ENCODE measurements around the gene TNRC18. TPM values are rescaled to one million over a fixed set of nuclear protein-coding genes. Genes with fewer than 3 reads are reported as not detected.

TNRC18 gene
- polyA plus RNA-seq, 1 of the 3 experiments (the other 2 are of a cell fraction) = 34.4 TPM

- ChIA-PET CTCF (interaction anchor here (1.5 to 1.7 kb wide), 2 partner anchors 9 to 76 kb away, joined by 7 to 8 read pairs; no protein-coding TSS in a partner anchor), POLR2A (no interaction called here)
- WGBS (ENCODE audit: low lambda C conversion rate) = 81% methylated on average over 11 of the region's 11 CpGs
- H3K27me3 ChIP-seq (ENCODE audit: insufficient read depth) = no peaks in the 10 kb centered on the region
- H3K27ac ChIP-seq (ENCODE audit: low read depth in 2 of 2, low read length in 1 of 2) = no peak overlapping the region
- no peak overlapping the region for H3K9ac ChIP-seq
- TF ChIP-seq MAX (IDR thresholded peaks at IDR 0.05; ENCODE audit: low read depth) = no peak
- H3K9me2 ChIP-seq = no peaks in the 10 kb centered on the region
- peaks cover 0 to 6% of the 10 kb centered on the region in 2 experiments for H3K36me3 ChIP-seq (replicated peaks in 1 of 2; ENCODE audit: control insufficient read depth in 1 of 2, insufficient read depth in 2 of 2, low read length in 1 of 2)
- H3F3A ChIP-seq (replicated peaks; ENCODE audit: insufficient read depth) = peaks cover 3% of the 10 kb centered on the region
- no peak for DNase-seq
- peaks cover 4% of the 10 kb centered on the region; the same call in 1 of the 2 replicates for H4K20me1 ChIP-seq (ENCODE audit: insufficient read depth)
- no peaks in the 10 kb centered on the region for H3K4me1 ChIP-seq (ENCODE audit: control insufficient read depth in 1 of 2, insufficient read depth in 2 of 2, low read depth in 1 of 2, low read length in 1 of 2)
- H3K4me2 ChIP-seq = no peak overlapping the region
- no peak overlapping the region for H3K4me3 ChIP-seq (ENCODE audit: low read depth in 2 of 2, low read length in 1 of 2)
- H3K9me3 ChIP-seq = no peaks in the 10 kb centered on the region
- H2AFZ ChIP-seq (ENCODE audit: low read depth) = no peak overlapping the region
- H3K79me2 ChIP-seq (ENCODE audit: insufficient read depth) = no peaks in the 10 kb centered on the region
Observed at GRCh38 chr7:5441840-5442503, 18.3 kb upstream of the TNRC18 start.

GRCh38 chr7:5439572-5440496 is 16.2 kb upstream of the TNRC18 start:
- 90% methylated on average over 18 of the region's 24 CpGs for WGBS (ENCODE audit: low lambda C conversion rate)

More at GRCh38 chr7:5439572-5440496, 16.2 kb upstream of the TNRC18 start:
- Histone ChIP-seq H3K4me2 (no peak overlapping the region), H3K4me3 (ENCODE audit: low read depth in 2 of 2, low read length in 1 of 2) (no peak overlapping the region), H3F3A (replicated peaks; ENCODE audit: insufficient read depth) (peaks cover 3% of the 10 kb centered on the region), H3K9me3 (no peaks in the 10 kb centered on the region), H3K9ac (no peak overlapping the region), H4K20me1 (ENCODE audit: insufficient read depth) (peaks cover 14% of the 10 kb centered on the region; the same call in 1 of the 2 replicates), H3K4me1 (ENCODE audit: control insufficient read depth in 1 of 2, insufficient read depth in 2 of 2, low read depth in 1 of 2, low read length in 1 of 2) (no peaks in the 10 kb centered on the region), H3K27ac (ENCODE audit: low read depth in 2 of 2, low read length in 1 of 2) (no peak overlapping the region), H3K79me2 (ENCODE audit: insufficient read depth) (peaks cover 9% of the 10 kb centered on the region; the same call in 1 of the 2 replicates), H3K27me3 (ENCODE audit: insufficient read depth) (no peaks in the 10 kb centered on the region), H3K9me2 (no peaks in the 10 kb centered on the region), H3K36me3 (replicated peaks in 1 of 2; ENCODE audit: control insufficient read depth in 1 of 2, insufficient read depth in 2 of 2, low read length in 1 of 2) (peaks cover 0 to 6% of the 10 kb centered on the region in 2 experiments), H2AFZ (ENCODE audit: low read depth) (no peak overlapping the region)
- TF ChIP-seq SIN3A (IDR thresholded peaks at IDR 0.05; ENCODE audit: borderline replicate concordance, low read depth, low read length) = no peak
- TF ChIP-seq GATA2 (CRISPR knock-in tag; IDR thresholded peaks at IDR 0.05) = no peak
- no peak for TF ChIP-seq USF1 (IDR thresholded peaks at IDR 0.05; ENCODE audit: borderline replicate concordance, low read depth)
- TF ChIP-seq PBX3 (IDR thresholded peaks at IDR 0.05) = no peak
- no peak for TF ChIP-seq MXI1 (IDR thresholded peaks at IDR 0.05; ENCODE audit: low read depth, low read length)
- no peak for TF ChIP-seq RCOR1 (IDR thresholded peaks at IDR 0.05; ENCODE audit: low read length)
- TF ChIP-seq ELF1 (IDR thresholded peaks at IDR 0.05) = no peak
- no peak for TF ChIP-seq REST (IDR thresholded peaks at IDR 0.05; ENCODE audit: low read depth, low read length)
- no peak for TF ChIP-seq EP300 (IDR thresholded peaks at IDR 0.05; ENCODE audit: borderline replicate concordance in 1 of 2, low read depth in 1 of 2, low read length in 1 of 2)
- no peak for TF ChIP-seq POLR2AphosphoS5 (IDR thresholded peaks at IDR 0.05; ENCODE audit: low read depth, low read length)
- TF ChIP-seq NRF1 (IDR thresholded peaks at IDR 0.05; ENCODE audit: low read depth, low read length) = no peak
- ChIA-PET POLR2A (no interaction called here), CTCF (no interaction called here)
- DNase-seq = peak; percentile 32

Measured in SK-N-SH (cell line).